HepG2 (cell line): ENCODE results near the gene FAM217B. TPM values are rescaled to one million over a fixed set of nuclear protein-coding genes. Genes with fewer than 3 reads are reported as not detected.

Experiments
- DNMT3B ChIP-seq: conservative IDR thresholded peaks from 2 replicates; pipeline ENCODE4 v1.6.1; 2016; ENCODE audit warnings: missing biosample characterization, control low read depth
- E2F5 ChIP-seq: sonication (generic); formaldehyde crosslinking; conservative IDR thresholded peaks from 2 replicates; pipeline ENCODE4 v1.4.0; 2020; ENCODE audit warnings: missing genetic modification reagents
- FOXO1 ChIP-seq: sonication (generic); formaldehyde crosslinking; IDR thresholded peaks from 2 replicates; pipeline ENCODE4 v1.4.0; 2020; ENCODE audit warnings: missing genetic modification reagents
- HDAC2 ChIP-seq: sonication (generic); formaldehyde crosslinking; IDR thresholded peaks from 2 replicates; pipeline ENCODE4 v1.4.0; 2020; ENCODE audit warnings: missing genetic modification reagents
- KLF16 ChIP-seq, 2 experiments: sonication (generic) in 1 of 2; formaldehyde crosslinking in 1 of 2; IDR thresholded peaks; 2 replicates each; pipeline versions ENCODE4 v1.6.1 to v1.8.0; 2016 to 2023; ENCODE audit warnings: missing genetic modification reagents in 2 of 2, missing compliant biosample characterization in 1 of 2
- LBX2 ChIP-seq: sonication (generic); formaldehyde crosslinking; IDR thresholded peaks from 2 replicates; pipeline ENCODE4 v1.5.0; 2020; ENCODE audit warnings: missing genetic modification reagents, mild to moderate bottlenecking, borderline replicate concordance
- NCOA1 ChIP-seq: sonication (generic); formaldehyde crosslinking; IDR thresholded peaks from 2 replicates; pipeline ENCODE4 v1.9.0; 2021; ENCODE audit warnings: missing genetic modification reagents
- POGZ ChIP-seq: sonication (generic); formaldehyde crosslinking; IDR thresholded peaks from 2 replicates; pipeline ENCODE4 v1.4.0; 2020; ENCODE audit warnings: mild to moderate bottlenecking, missing genetic modification reagents
- PRPF4 ChIP-seq: fragments of 200-400 bp; formaldehyde crosslinking; IDR thresholded peaks from 2 replicates; pipeline ENCODE4 v1.6.1; 2016; ENCODE audit warnings: low read length, low read depth; ENCODE audit not compliant: poor library complexity, severe bottlenecking
- SP2 ChIP-seq: sonication (generic); formaldehyde crosslinking; IDR thresholded peaks from 2 replicates; pipeline ENCODE4 v1.5.1; 2020; ENCODE audit warnings: mild to moderate bottlenecking, missing genetic modification reagents
- ZBTB33 ChIP-seq: sonication (generic); formaldehyde crosslinking; IDR thresholded peaks from 2 replicates; pipeline ENCODE4 v1.4.0; 2020; ENCODE audit warnings: missing genetic modification reagents
- ZBTB38 ChIP-seq: sonication (generic); formaldehyde crosslinking; IDR thresholded peaks from 2 replicates; pipeline ENCODE4 v1.5.1; 2020; ENCODE audit warnings: mild to moderate bottlenecking, missing genetic modification reagents
- ZC3H13 ChIP-seq: sonication (generic); formaldehyde crosslinking; IDR thresholded peaks from 2 replicates; pipeline ENCODE4 v1.8.1; 2023; ENCODE audit warnings: mild to moderate bottlenecking, missing genetic modification reagents, moderate library complexity
- ZNF460 ChIP-seq: sonication (generic); formaldehyde crosslinking; IDR thresholded peaks from 2 replicates; pipeline ENCODE4 v1.5.1; 2020; ENCODE audit warnings: missing genetic modification reagents, mild to moderate bottlenecking, borderline replicate concordance
- ZNF468 ChIP-seq: sonication (generic); formaldehyde crosslinking; IDR thresholded peaks from 2 replicates; pipeline ENCODE4 v1.8.0; 2022; ENCODE audit warnings: mild to moderate bottlenecking, moderate library complexity, missing genetic modification reagents
- polyA plus RNA-seq, 8 experiments: library from polyadenylated mRNA; depleted of rRNA in 3 of 8; stranded (reverse) in 7 of 8; unstranded in 1 of 8; fragments of >200 nt; fragmentation: Illumina TruSeq in 4 of 8; extraction: Trizol in 4 of 8; gene quantifications; 2 replicates each; pipeline versions ENCODE4 v1.2.1 to v1.2.3, GENCODE V29; 2011 to 2016; ENCODE audit warnings: low read depth in 4 of 8, missing spikeins in 1 of 8, mixed read lengths in 1 of 8; ENCODE audit not compliant: insufficient read depth in 1 of 8
- total RNA-seq, 5 experiments: library from RNA; depleted of rRNA; stranded (reverse); fragments of >200 nt; fragmentation: Illumina TruSeq; extraction: Trizol; gene quantifications; 2 replicates each; pipeline ENCODE4 v1.2.3, GENCODE V29; 2016; ENCODE audit warnings: low read depth in 1 of 5
- TF ChIP-seq, protein P1 (sequence below): sonication (generic); formaldehyde crosslinking; IDR thresholded peaks from 2 replicates; pipeline ENCODE4 v1.5.1; 2020; ENCODE audit warnings: mild to moderate bottlenecking, missing genetic modification reagents, moderate library complexity
- TF ChIP-seq, protein P2 (sequence below): sonication (generic); formaldehyde crosslinking; IDR thresholded peaks from 2 replicates; pipeline ENCODE4 v1.4.0; 2020; ENCODE audit warnings: missing genetic modification reagents

FAM217B gene
- total and polyA plus RNA-seq, 2 of the 13 experiments (the other 11 are each of a cell fraction or from before 2014, with no cell fraction given), result 11.1 to 14.3 TPM

- TF ChIP-seq, protein P1, sequence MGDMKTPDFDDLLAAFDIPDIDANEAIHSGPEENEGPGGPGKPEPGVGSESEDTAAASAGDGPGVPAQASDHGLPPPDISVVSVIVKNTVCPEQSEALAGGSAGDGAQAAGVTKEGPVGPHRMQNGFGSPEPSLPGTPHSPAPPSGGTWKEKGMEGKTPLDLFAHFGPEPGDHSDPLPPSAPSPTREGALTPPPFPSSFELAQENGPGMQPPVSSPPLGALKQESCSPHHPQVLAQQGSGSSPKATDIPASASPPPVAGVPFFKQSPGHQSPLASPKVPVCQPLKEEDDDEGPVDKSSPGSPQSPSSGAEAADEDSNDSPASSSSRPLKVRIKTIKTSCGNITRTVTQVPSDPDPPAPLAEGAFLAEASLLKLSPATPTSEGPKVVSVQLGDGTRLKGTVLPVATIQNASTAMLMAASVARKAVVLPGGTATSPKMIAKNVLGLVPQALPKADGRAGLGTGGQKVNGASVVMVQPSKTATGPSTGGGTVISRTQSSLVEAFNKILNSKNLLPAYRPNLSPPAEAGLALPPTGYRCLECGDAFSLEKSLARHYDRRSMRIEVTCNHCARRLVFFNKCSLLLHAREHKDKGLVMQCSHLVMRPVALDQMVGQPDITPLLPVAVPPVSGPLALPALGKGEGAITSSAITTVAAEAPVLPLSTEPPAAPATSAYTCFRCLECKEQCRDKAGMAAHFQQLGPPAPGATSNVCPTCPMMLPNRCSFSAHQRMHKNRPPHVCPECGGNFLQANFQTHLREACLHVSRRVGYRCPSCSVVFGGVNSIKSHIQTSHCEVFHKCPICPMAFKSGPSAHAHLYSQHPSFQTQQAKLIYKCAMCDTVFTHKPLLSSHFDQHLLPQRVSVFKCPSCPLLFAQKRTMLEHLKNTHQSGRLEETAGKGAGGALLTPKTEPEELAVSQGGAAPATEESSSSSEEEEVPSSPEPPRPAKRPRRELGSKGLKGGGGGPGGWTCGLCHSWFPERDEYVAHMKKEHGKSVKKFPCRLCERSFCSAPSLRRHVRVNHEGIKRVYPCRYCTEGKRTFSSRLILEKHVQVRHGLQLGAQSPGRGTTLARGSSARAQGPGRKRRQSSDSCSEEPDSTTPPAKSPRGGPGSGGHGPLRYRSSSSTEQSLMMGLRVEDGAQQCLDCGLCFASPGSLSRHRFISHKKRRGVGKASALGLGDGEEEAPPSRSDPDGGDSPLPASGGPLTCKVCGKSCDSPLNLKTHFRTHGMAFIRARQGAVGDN (CRISPR knock-in tag), result peak; percentile 64
- TF ChIP-seq E2F5 (CRISPR knock-in tag) (no peak), FOXO1 (CRISPR knock-in tag) (peak; percentile 29; the same call in 1 of the 2 replicates), HDAC2 (CRISPR knock-in tag) (0 out of 2 replicates have a peak, but pooled peaks have one; percentile 15), ZBTB33 (CRISPR knock-in tag) (peak; percentile 96), POGZ (peak; percentile 64; the same call in 1 of the 2 replicates), ZBTB38 (peak; percentile 92), ZC3H13 (CRISPR knock-in tag) (peak; percentile 76; the same call in 1 of the 2 replicates), ZNF460 (0 out of 2 replicates have a peak, but pooled peaks have one; percentile 37), ZNF468 (CRISPR knock-in tag) (0 out of 2 replicates have a peak, but pooled peaks have one; percentile 46), SP2 (CRISPR knock-in tag) (0 out of 2 replicates have a peak, but pooled peaks have one; percentile 13), KLF16 (CRISPR knock-in tag; IDR thresholded peaks at IDR 0.05) (no peak), LBX2 (CRISPR knock-in tag) (peak; percentile 89), NCOA1 (no peak), DNMT3B (CRISPR knock-in tag) (no peak), PRPF4 (peak; percentile 15)
- TF ChIP-seq, protein P2, sequence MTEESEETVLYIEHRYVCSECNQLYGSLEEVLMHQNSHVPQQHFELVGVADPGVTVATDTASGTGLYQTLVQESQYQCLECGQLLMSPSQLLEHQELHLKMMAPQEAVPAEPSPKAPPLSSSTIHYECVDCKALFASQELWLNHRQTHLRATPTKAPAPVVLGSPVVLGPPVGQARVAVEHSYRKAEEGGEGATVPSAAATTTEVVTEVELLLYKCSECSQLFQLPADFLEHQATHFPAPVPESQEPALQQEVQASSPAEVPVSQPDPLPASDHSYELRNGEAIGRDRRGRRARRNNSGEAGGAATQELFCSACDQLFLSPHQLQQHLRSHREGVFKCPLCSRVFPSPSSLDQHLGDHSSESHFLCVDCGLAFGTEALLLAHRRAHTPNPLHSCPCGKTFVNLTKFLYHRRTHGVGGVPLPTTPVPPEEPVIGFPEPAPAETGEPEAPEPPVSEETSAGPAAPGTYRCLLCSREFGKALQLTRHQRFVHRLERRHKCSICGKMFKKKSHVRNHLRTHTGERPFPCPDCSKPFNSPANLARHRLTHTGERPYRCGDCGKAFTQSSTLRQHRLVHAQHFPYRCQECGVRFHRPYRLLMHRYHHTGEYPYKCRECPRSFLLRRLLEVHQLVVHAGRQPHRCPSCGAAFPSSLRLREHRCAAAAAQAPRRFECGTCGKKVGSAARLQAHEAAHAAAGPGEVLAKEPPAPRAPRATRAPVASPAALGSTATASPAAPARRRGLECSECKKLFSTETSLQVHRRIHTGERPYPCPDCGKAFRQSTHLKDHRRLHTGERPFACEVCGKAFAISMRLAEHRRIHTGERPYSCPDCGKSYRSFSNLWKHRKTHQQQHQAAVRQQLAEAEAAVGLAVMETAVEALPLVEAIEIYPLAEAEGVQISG (CRISPR knock-in tag), result 0 out of 2 replicates have a peak, but pooled peaks have one; percentile 25
Observed at GRCh38 chr20:59939052-59939878, 924 bp upstream of the FAM217B start (continued).
